Muscle of back (tissue), 11 donors: ENCODE measurements around the gene FUBP3. TPM values are rescaled to one million over a fixed set of nuclear protein-coding genes. Genes with fewer than 3 reads are reported as not detected.
"Not testable (repeated sequence)": the region's sequence is repeated elsewhere in the genome, so short reads cannot be mapped to it uniquely, and the experiment has no call there.

Experiments
- DNase-seq, 3 donors: peaks; one replicate each; pipeline versions ENCODE4 v3.0.0 to v3.0.0-alpha.2; 2013
- polyA plus RNA-seq, 10 donors: library from polyadenylated mRNA; unstranded; fragments of 120-200 nt; gene quantifications; one replicate each; pipeline ENCODE4 v1.2.1, GENCODE V29; 2013; ENCODE audit not compliant: insufficient read length in 10 of 10

The FUBP3 gene
- polyA plus RNA-seq, 10 donors = 33.5 to 51.2 (median 43.2) TPM

DNA sequence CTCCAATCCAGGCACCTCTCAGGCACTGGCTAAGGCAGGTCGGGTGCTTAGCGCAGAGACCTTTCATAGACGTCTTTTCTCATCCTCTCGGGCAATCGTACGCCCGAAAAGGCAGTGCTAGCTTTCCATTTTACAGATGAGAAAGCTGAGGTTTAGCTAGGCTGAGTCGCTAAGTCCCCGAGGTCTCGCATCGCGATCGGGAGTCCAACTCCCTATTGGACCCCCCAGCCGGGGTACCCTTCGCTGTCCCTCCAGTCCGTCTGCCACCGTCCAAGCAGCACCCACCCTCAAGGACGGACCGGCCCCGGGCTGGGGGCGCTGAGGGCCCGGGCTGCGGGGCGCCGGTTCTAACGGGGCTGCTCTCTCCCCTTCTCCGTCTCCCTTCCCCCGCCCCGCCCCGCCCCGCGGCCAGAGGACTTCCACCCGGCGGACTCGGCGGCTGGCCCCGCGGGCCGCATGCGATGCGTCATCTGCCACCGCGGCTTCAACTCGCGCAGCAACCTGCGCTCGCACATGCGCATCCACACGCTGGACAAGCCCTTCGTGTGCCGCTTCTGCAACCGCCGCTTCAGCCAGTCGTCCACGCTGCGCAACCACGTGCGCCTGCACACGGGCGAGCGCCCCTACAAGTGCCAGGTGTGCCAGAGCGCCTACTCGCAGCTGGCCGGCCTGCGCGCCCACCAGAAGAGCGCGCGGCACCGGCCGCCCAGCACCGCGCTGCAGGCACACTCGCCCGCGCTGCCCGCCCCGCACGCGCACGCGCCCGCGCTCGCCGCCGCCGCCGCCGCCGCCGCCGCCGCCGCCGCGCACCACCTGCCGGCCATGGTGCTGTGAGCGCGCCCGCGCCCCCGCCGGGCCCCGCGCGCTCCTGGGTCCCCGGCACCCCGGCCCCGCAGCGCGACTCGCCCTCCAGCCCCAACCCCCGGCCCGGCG is 101.7 kb downstream of the FUBP3 start:
- DNase-seq = peak in 2 of 3 donors; percentile 67 to 85

DNA sequence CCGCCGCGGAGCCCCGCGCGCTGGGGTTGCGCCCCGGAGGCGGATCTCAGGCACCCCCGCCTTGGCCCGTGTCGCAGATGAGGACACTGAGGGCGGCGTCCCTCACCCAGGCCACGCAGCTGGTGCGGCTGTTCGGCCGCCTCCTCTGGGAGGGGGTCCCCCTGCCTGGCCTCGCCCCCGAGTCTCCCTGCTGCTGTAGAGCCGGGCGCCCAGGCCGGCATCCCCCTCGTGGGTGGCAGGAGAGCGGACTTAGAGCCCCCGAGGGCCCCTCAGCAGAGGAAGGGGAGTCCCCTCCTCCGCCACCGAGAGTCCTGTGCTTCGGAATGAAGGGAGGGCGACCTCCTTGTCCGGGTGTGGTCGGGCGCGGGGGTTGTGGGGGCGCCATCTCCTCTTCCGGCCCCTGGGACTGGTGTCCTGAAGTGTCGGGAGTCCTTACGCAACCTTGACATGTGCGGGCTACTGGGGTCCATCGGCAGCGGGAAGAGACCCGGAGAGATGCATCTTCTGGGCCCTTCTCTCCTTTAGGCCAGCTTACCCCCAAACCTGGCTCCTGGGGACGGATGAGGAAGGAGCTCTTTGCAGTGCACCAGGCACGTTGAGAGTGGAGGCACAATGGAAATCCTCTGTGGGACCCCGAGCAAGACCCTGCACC is 102.5 kb downstream of the FUBP3 start:
- peak in 1 of 3 donors; percentile 52 for DNase-seq

DNA sequence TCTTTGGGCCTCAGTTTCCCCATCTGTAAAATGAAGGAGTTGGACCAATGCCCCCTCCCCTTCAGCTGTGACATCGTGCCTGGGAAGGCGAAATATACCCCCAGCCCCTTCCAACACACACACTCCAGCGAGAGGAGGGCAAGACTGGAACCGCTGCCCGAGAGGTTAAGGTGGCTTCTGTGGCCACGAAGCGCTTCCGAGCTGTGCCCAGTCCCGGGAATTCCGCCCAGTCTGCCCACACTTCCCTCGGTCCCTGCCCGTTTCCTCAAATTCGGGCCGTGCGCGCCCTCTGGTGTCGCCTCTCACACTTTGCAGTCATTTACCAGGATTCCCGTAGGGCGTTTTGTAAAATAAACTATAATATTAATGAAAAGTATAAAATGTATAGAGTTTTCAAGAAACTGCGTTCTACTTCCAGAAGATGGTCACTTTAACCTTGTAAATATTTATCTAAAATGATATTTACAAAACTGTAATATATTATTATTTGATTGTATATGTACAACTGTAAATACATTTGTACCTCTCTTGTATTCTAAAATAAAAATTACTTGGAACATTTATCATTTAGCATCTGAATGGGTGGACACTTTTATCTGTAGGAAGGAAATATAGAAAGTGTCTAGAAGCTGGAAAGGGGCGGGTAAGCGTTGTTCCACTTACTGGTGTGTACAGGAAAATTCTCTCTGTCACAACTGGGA is 103.2 kb downstream of the FUBP3 start:
- DNase-seq = peak in 2 of 3 donors; percentile 72 to 76

DNA sequence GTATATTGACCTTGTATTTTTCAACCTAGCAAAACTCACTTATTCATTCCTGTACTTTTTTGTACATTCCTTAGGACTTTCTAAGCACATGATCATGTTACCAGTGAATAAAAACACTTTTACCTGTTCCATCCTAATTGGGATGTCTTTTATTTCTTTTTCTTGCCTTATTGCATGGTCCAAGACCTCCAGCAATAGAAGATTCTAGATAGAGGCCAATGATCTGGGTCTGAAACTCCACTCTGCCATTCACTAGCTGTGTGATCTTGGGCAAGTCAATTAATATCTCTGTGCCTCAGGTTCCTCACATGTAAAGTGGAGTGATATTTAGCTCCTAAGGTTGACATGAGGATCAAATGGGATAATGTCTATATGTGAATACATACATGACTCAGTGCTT is 105.7 kb downstream of the FUBP3 start:
- no peak for DNase-seq

DNA sequence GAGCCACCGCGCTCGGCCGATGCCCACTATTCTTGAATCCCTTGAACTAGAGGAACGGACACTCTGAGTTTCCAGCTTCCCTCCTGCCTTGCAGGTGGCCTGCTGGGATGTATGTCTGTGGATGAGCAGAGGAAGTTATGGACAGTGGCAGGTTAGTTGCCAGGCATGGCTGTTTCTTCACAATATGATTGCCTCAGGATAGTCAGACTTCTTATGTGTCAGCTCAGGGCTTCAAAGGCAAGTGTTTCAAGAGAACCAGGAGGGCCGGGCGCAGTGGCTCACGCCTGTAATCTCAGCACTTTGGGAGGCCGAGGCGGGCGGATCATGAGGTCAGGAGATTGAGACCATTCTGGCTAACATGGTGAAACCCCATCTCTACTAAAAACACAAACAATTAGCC is 106.6 kb downstream of the FUBP3 start:
- DNase-seq = not testable (repeated sequence)

DNA sequence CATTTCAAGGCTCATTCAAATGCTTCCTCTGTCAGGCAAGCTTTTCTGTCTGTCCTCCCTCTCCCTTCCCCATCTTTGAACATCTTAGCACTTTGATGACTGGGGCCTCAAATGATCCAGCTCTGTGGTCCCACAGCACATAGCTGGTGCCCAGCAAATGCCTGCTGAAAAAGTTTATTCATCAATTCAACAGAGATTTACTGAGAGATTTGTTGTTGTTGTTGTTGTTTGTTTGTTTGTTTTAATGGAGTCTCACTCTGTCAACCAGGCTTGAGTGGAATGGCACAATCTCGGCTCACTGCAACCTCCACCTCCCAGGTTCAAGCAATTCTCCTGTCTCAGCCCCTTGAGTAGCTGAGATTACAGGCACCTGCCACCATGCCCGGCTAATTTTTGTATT is 108.2 kb downstream of the FUBP3 start:
- DNase-seq = no peak

Other genes starting within 250 kb of the FUBP3 start
- 10 to 100 TPM; 44.9 to 88.4 (median 58.4) TPM for gene ASS1, start 134.6 kb upstream of the FUBP3 start, polyA plus RNA-seq
- not detected for gene PRDM12, start 85.0 kb downstream of the FUBP3 start, polyA plus RNA-seq
- 10 to 100 TPM; 19.7 to 31.6 (median 25.1) TPM for gene EXOSC2, start 114.2 kb downstream of the FUBP3 start, polyA plus RNA-seq